ENCODE measurements around the gene IDH3A.

The IDH3A gene

DNA sequence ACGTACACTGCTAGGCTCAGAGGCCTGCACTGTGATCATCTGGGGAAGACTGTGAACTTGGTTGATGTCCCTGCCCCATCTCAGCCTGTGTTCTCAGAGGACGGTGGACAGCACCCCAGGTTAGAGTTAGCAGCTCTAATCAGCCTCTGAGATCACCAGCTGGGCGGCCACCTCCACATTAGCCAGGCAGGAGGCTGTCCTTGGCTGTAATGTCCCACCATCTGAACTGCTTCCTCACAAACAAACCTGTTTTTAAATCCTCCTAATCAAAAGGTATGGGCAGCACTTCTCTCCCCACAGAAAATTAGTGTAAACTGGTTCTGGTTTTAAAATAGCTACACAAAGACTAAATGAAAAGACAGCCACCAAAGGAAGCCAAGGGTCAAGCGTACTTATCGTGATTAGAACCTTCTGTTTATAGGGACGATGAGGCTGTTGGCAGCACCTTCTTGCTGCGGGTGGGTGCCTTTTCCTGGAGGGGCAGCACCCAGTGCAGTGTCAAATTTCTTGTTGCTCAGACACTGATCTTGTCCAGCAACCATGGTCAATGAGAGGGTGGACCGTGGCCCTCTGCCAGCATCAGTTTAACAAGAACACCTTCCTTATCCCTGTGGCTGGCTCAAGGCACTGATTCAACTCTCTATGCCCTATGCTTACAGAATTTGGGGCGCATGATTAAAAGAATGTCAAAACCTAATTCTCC lies 60.6 kb downstream of the IDH3A start:
- H3K4me3 ChIP-seq (ENCODE audit: low read length) = no peak overlapping the region
- no peak for DNase-seq (ENCODE audit: low read depth, low spot score)

GRCh38 chr15:78210349-78210717 lies 61.2 kb downstream of the IDH3A start:
- no peak overlapping the region for H3K4me3 ChIP-seq (ENCODE audit: low read length)
- no peak for DNase-seq (ENCODE audit: low read depth, low spot score)

DNA sequence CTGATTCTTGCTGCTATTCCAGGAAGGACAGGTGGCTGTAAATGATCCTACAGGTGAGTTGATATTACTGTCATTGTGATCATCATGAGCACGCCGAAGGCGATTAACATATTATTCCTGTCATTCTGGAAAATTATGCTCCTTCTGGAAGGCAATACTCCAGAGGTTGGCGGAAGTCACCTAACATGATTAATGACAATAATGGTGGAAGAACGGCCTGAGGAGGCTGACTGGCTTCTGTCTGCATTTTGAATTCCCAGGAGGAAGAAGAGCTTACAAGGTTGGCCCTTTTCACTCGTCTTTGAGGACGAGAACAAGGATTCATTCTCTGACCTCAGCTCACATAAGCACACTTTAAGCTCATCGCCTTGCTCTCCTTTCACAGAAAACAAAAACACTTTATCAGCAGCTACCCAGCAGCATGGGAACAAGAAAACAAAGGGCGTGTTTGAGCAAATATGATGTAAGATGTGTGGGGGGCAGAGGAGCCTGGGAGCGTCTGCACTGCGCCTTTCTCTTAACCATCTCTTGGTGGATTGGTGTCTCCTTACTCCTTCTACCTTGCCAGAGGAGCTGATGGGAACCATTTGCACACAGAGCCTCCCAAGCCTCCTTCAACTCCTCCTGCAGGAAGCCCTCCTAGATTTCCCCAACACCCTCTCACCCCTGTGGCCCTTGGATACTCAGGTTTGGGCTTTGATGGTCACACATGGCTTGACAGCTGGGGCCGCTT lies 62.2 kb downstream of the IDH3A start:
- H3K4me3 ChIP-seq (ENCODE audit: low read length) = no peak overlapping the region
- no peak for DNase-seq (ENCODE audit: low read depth, low spot score)

GRCh38 chr15:78212008-78212407 lies 62.8 kb downstream of the IDH3A start:
- H3K4me3 ChIP-seq (ENCODE audit: low read length) = no peak overlapping the region
- DNase-seq (ENCODE audit: low read depth, low spot score) = no peak

- no peak for DNase-seq (ENCODE audit: low read depth, low spot score)
- H3K4me3 ChIP-seq (ENCODE audit: low read length) = no peak overlapping the region
Measured at GRCh38 chr15:78212546-78213424, 63.6 kb downstream of the IDH3A start.

- no peak overlapping the region for H3K4me3 ChIP-seq (ENCODE audit: low read length)
- DNase-seq (ENCODE audit: low read depth, low spot score) = no peak
Measured at GRCh38 chr15:78213425-78213750, 64.2 kb downstream of the IDH3A start.

GRCh38 chr15:78213956-78214355 lies 64.8 kb downstream of the IDH3A start:
- H3K4me3 ChIP-seq (ENCODE audit: low read length) = no peak overlapping the region
- DNase-seq (ENCODE audit: low read depth, low spot score) = no peak

GRCh38 chr15:78216276-78217104 lies 67.3 kb downstream of the IDH3A start:
- no peak for DNase-seq (ENCODE audit: low read depth, low spot score)
- no peak overlapping the region for H3K4me3 ChIP-seq (ENCODE audit: low read length)

DNA sequence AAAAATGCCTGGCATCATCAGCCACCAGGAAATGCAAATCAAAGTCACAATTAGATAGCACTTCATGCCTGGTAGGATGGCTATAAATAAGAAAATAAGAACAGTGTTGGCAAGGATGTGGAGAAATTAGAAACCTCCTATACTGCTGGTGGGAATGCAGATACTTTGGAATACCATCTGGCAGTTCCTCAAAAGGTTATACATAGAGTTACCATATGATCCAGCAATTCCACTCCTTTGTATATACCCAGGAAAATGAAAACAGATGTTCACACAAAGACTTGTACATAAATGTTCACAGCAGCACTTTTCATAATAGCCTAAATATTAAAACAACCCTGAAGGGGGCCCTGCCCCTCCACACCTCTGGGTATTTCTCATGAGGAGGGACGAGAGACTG lies 71.6 kb downstream of the IDH3A start:
- no peak overlapping the region for H3K4me3 ChIP-seq (ENCODE audit: low read length)
- no peak for DNase-seq (ENCODE audit: low read depth, low spot score)

All from Jurkat, Clone E6-1 (cell line).